Stimulated activated CD4-positive, alpha-beta T cell treated with anti-CD3 and anti-CD28 coated beads, Interleukin-12 subunit alpha, Interleukin-12 subunit beta, amount 100 ng/mL, for 4 hours (primary cell): ENCODE data around the gene IQCB1.
"Not testable (repeated sequence)": the region's sequence is repeated elsewhere in the genome, so short reads cannot be mapped to it uniquely, and the experiment has no call there.

Experiments used
- DNase-seq: peaks from one replicate; pipeline ENCODE4 v3.0.0-alpha.2; 2020

Gene IQCB1

DNA sequence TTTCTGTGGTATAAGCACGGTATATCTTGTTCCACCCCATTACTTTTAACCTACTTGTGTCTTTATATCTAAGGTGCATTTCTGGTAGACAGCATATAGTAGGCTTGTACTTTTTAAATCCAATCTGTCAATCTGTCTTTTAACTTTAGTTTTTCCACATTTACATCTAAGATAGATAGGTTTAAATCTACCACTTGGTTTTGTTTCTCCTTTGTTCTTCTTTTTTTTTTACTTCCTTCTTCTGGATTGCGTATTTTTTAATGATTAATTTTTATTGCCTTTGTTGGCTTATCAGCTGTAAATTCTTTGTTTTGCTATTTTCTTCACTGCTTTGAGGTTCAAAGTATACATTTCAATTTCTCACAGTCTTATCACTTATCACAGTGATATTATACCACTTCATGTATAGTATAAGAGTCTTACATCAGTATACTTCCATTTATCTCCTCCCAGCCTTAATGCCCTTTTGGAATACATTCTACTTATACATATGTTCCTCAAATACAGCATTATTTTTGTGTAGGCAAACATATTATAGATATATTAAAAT is 31.0 kb downstream of the IQCB1 start:
- DNase-seq: no peak

DNA sequence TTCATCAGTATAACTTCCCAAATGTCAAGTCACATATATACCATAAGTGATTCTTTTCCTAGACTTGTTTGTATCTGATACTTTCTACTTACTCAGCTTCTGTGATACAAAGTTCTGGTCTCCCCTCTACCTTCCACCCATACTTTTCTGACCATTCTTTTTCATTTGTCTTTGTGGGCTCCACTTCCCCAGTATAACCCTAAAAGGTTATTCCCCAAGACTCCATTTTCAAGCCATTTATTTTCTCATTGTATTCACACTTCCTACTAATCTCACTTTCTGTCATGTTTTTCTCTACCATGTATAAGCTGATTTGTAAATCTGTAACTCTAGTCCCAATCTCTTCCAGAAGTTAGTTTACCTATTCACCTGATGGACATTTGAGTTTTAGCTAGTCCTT is 34.0 kb downstream of the IQCB1 start:
- DNase-seq: no peak

- no peak for DNase-seq
These were observed 37.9 kb downstream of the IQCB1 start for GRCh38 chr3:121796970-121797369.

- no peak for DNase-seq
These were observed 40.4 kb downstream of the IQCB1 start for GRCh38 chr3:121794264-121794983.

DNA sequence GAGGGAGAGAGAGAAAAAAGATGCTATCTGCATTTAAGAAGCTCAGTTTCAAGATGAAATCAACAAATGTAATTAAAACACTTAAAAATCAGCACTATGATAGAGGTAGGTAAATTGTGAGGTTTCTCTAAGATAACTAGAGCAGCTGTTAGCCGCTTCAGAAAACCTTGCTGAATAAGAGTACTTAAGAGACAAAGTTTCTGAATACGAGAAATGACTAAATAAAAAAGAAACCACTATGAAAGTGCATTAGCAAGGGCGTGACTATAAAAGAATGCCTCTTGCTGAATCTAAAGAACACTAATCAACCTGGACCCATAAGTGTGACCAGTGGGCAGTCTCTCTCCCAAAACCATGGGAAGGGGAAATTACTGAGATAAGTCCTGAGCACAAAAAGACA is 41.8 kb downstream of the IQCB1 start:
- no peak for DNase-seq

- DNase-seq: no peak
These were observed 48.4 kb downstream of the IQCB1 start for GRCh38 chr3:121786485-121786884.

GRCh38 chr3:121782784-121783183 is 52.1 kb downstream of the IQCB1 start:
- DNase-seq: not testable (repeated sequence)

GRCh38 chr3:121781611-121782010 is 53.2 kb downstream of the IQCB1 start:
- no peak for DNase-seq

DNA sequence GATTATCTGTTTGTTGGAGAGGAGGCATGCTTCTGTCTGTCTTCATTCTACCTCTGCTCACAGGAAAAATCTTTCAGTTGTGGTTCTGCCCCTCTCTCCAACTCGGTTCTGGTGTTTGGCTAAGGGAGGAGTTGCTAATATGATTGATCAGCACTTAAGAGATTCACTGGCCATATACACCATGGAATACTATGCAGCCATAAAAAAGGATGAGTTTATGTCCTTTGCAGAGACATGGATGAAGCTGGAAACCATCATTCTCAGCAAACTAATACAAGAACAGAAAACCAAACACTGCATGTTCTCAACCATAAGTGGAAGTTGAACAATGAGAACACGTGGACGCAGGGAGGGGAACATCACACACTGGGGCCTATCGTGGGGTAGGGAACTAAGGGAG is 59.8 kb downstream of the IQCB1 start:
- DNase-seq: not testable (repeated sequence)

DNA sequence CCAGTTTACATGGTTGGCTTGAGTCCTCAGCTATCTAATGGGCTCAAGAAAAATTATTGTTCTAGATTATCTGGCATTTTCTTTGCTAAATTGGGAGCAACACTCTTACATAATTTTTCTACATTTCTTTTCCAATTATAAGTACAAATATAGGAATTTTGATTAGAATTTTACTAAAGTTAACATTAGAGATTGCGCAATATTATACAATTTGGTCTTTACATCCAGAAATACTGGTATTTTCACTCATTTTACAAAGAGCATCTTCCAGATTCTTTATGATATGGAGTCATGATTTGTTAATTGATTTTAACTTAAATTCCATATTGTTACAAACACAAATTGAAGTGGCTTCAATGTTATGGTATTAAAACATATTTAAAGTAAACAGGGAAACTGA is 65.6 kb downstream of the IQCB1 start:
- DNase-seq: no peak

GRCh38 chr3:121768452-121768851 is 66.4 kb downstream of the IQCB1 start:
- no peak for DNase-seq

- DNase-seq: no peak
These were observed 75.2 kb downstream of the IQCB1 start for GRCh38 chr3:121759541-121760202.

- DNase-seq: no peak
These were observed 76.0 kb downstream of the IQCB1 start for GRCh38 chr3:121758727-121759450.

DNA sequence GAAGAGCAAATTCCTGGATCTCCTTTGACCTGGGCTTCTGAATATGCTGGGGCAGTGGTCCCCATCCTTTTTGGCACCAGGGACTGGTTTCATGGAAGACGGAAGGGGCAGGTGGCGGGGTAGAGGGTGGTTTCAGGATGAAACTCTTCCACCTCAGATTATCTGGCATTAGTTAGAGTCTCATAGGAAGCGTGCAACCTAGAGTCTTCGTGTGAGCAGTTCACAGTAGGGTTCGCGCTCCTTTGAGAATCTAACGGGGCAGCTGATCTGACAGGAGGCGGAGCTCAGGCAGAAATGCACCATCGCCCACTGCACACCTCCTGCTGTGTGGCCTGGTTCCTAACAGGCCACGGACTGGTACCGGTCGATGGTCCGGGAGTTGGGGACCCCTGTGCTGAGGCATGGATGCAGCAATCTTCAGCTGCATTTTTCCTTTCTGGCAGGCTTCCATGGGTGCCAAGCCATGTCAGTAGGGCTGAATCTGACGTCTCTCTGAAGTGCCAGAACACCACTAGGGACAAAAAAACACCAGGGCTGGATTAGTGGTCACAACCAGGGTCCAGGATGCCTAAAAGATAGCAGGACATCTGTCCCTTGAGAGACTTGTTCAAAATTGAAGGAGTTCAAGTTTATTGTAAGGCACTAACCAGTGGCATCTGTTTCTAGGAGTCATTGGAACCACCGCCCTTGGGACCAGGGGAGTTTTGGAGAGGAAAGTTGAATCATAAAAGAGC is 76.9 kb downstream of the IQCB1 start:
- DNase-seq: no peak

DNA sequence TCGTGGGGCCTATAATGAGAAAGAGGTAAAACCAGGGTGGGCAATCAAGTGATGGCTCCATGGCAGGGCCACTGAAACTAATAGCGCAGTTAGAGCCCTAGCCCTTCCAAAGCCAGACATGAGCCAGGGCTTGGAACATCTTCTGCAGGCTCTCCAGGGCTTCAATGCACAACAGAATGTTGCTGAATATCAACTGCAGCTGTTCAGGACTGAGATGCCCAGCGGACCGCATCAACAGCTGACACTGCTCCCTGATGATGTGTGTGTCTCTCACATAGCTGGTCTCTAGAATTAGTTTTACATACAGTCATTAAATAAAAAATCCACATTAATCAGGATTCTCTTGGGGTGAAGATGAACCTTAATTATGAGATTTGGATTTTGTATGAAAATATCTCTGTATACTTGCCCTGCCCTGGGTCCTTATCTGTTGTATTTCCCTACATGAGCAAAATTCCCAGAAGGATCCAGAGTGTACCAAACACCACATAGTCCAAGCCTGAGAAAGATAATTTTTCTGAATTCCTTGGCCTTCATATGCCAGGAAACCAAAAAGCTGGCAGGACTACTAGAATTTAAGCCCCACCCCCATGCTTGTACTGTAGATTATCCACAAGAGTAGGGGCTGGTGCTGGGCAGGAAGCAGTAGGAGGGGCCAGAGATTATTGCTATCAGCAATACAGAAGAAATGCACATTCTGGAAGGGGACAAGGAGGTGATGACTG is 77.6 kb downstream of the IQCB1 start:
- no peak for DNase-seq

- DNase-seq: no peak
These were observed 82.1 kb downstream of the IQCB1 start for GRCh38 chr3:121752772-121753171.

DNA sequence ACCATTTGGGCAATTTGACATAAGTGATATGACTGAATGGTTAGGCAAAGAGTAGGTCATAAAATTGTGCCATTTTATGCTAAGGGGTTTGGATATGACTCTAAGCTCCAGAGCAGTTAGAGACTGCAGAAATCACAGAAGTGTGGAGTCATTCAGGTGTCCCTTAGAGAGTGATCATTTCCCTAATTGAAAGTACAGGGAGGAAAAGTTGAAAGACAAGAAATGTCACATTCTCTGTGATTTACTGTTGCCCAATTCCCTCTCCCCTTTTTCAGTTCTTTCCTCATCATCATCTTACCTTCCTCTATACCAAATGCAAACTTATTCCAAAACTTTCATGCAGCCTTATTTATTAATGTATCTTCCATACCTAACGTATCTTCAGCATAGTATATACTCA is 82.6 kb downstream of the IQCB1 start:
- DNase-seq: no peak

- no peak for DNase-seq
These were observed 84.8 kb downstream of the IQCB1 start for GRCh38 chr3:121750087-121750415.

GRCh38 chr3:121749276-121750086 is 85.4 kb downstream of the IQCB1 start, which contains the start of gene GOLGB1:
GOLGB1 (minus strand) TSS chr3:121749741; CDS start chr3:121730971, 18,770 bp downstream.
- DNase-seq: peak; percentile 83

GRCh38 chr3:121748680-121749275 is 86.1 kb downstream of the IQCB1 start:
- no peak for DNase-seq

GRCh38 chr3:121747976-121748375 is 86.9 kb downstream of the IQCB1 start:
- DNase-seq: no peak
